T-helper 1 cell (primary cell): ENCODE results near the gene TMTC3.

Source experiments
- DNase-seq, 5 donors: peaks; one replicate each; pipeline ENCODE4 v3.0.0-alpha.2; 2012 to 2020

TMTC3 gene

GRCh38 chr12:88228720-88229119, 86.6 kb downstream of the TMTC3 start:
- no peak for DNase-seq

GRCh38 chr12:88230271-88230670, 88.2 kb downstream of the TMTC3 start:
- DNase-seq, result no peak

- DNase-seq, result peak in 1 of 5 donors; percentile 51
Observed at GRCh38 chr12:88235183-88235833, 93.2 kb downstream of the TMTC3 start.

GRCh38 chr12:88237954-88238353, 95.8 kb downstream of the TMTC3 start:
- DNase-seq, result peak in 1 of 5 donors; percentile 44

DNA sequence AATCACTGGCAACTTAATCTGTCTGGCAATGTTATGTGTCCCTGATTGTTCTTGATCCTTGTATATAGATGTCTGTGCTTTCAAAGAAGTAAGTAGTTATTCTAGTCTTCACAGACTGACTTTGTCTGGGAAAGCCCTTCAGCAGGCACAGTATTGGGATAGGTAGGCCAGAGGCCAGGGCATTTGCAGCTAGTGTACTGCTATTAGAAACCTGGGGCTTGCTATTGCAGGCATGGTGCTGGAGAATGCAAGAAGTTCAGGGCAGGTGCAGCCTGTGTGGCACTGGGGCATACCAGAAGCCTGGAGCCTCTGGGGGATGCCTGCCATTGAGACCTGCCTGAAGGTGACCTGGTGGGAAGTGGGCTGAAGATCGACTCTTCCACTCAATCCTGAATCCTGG, 96.3 kb downstream of the TMTC3 start:
- DNase-seq, result no peak

GRCh38 chr12:88241862-88242570, 99.9 kb downstream of the TMTC3 start:
- peak in 1 of 5 donors; percentile 61 for DNase-seq

- DNase-seq, result no peak
Observed at GRCh38 chr12:88242571-88242925, 100.4 kb downstream of the TMTC3 start.

- no peak for DNase-seq
Observed at GRCh38 chr12:88242939-88243338, 100.8 kb downstream of the TMTC3 start.

DNA sequence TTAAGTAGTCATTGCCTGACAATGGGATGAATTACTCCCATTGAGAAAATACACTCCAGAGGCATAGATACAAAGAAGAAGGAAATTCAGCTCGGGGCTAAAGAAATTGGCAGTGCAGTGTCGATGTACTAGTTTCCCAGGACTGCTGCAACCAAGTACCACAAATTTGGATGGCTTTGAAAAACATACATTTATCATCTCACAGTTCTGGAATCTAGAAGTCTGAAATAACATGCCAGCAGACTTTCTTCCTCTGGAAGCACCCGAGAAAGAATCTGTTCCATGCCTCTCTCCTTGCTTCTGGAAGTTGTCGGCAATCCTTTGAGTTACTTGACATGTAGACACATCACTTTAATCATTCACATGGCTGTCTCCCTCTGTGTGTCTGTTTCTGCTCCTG, 101.9 kb downstream of the TMTC3 start:
- DNase-seq, result no peak

- DNase-seq, result no peak
Observed at GRCh38 chr12:88245905-88246304, 103.8 kb downstream of the TMTC3 start.

DNA sequence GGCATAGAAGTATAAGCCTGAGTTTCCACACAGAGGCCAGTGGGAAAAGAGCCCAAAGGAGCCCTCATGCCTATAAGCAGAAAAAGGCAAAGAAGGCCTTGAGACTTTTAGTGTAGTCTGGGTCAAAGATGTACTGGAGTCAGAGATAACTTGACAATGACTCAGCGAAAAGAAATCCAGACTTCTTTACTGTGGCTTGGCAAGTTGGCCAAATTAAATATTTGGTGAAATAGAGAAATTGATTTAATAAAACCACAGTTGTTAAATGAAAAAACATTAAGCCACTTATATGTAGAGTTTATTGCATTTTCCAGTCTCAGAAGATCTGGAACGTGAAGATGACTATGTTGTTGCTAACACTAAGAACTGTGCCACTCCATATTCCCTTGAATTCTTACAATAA, 105.1 kb downstream of the TMTC3 start:
- DNase-seq, result no peak

GRCh38 chr12:88248606-88249005, 106.5 kb downstream of the TMTC3 start:
- no peak for DNase-seq
